Measurements from ENCODE around the gene TDP1. TPM values are rescaled to one million over a fixed set of nuclear protein-coding genes. Genes with fewer than 3 reads are reported as not detected.
A peak's percentile ranks its signal among the peaks of the same experiment; 100 is the strongest.

The TDP1 gene
- total RNA-seq, 2 experiments from 2014 or later: 78.0 to 82.1 TPM

DNA sequence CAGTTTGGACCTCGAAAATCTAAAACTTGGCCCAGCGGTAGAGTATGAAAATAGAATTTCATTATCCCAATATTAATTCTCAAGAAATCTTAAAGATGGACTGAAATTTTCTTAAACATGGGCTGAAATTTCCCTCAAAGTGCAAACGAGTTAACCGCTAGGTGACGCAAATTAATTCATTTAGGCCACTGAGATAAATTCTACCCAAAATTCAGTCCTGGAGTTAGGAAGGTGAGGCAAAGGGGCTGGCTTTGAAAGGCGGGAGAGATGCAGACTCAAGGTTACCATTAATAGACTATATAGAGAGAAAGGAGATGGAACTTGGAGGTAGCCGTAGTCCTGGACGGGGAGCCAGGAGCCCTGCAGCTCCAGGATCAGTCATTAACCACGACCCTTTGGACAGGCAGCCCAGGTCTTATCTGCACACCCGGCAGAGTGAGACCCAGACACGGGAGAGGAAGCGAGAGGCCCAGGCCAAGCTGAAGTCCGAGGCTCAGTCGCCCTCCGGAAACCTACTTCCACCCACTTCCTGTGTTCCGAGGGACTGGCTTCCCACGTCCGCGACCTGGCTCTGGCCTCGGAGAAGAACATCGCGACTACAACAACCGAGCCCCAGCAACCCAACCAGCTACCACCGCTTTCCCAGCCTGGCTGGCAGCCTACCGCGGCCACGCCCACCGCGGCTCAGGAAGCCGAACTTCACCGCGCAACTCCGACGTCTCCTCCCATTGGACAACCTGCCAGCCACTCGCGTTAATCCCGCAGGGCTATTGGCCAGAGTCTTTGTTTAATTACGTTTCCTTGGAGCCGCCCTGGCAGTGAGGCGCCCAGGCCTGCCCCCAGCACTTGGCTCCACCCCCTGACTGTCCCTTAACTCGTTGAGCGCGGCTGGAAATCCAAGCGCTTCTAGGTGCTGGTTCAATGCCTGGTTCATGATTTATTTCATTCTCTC is 1.4 kb upstream of the TDP1 start, which contains the start of gene EFCAB11:
Gene EFCAB11 (minus strand): TSS at position 661 of the 952 bp plus-strand sequence. CDS start 70 bp downstream, at position 591.
- H3K4me3 Mint-ChIP-seq: peak within 1 kb of the TSS; percentile 95
- H3K36me3 Mint-ChIP-seq (ENCODE audit: low read depth): peaks cover 42% of the 10 kb centered on the region
- peak; percentile 97 for DNase-seq
- no peaks in the 10 kb centered on the region for H3K27me3 Mint-ChIP-seq
- H3K4me1 Mint-ChIP-seq: peaks cover 42% of the 10 kb centered on the region
- no peaks in the 10 kb centered on the region for H3K9me3 Mint-ChIP-seq
- ChIA-PET POLR2A (interaction anchor here (0.8 to 4.7 kb wide), 14 partner anchors 10 to 444 kb away, joined by 3 to 33 read pairs (median 8); partner anchors contain the start of gene PSMC1), CTCF (interaction anchor here (1.2 to 14.1 kb wide), 4 partner anchors 15 to 927 kb away, joined by 3 to 125 read pairs (median 9); partner anchors contain the start of gene PSMC1)
- peak within 1 kb of the TSS; percentile 100 for H3K27ac Mint-ChIP-seq

DNA sequence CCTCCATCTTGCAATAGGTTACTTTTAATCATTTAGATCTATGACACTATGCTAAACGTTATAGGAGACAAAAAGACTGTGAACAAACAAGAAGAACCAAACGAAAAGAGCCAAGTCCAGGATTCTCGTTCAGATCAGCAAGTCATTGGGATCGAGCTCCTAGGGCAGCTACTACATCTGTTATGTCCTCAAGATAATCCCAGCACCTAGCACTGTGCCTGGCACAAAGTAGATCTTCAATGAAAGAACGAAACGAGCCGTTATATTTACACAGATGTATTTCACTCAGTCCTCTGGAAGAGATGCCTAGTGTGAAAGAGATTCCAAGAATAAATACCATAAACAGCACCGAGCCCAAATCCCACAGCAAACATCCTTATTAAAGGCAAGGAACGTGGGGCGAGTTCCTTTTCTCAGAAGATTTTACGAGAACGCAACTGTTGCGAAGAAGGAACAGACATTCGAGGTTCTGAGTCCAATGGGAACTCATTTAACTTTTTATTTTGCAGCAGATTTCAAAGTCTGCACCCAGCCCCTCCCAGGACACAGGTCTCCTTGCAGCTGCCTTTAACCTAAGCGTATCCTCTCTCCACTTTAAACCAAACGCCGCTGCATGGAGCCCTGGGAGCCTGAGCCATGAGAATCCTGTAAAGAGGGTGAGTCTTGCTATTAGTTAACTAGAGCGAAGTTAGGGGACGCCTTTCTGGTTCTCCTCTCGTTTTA is 544 bp upstream of the TDP1 start:
- Mint-ChIP-seq H3K27ac (peak overlapping the region; percentile 100), H3K36me3 (ENCODE audit: low read depth) (peaks cover 38% of the 10 kb centered on the region), H3K9me3 (no peaks in the 10 kb centered on the region), H3K4me3 (peak overlapping the region; percentile 95), H3K27me3 (no peaks in the 10 kb centered on the region), H3K4me1 (peaks cover 50% of the 10 kb centered on the region)
- CTCF ChIA-PET: interaction anchor here (1.3 to 14.1 kb wide), 4 partner anchors 16 to 302 kb away, joined by 3 to 125 read pairs (median 14); partner anchors contain the start of gene PSMC1
- POLR2A ChIA-PET: interaction anchor here (0.8 to 4.7 kb wide), 18 partner anchors 8 to 445 kb away, joined by 3 to 33 read pairs (median 7); partner anchors contain the start of genes CALM1 and PSMC1
- DNase-seq: peak; percentile 21

DNA sequence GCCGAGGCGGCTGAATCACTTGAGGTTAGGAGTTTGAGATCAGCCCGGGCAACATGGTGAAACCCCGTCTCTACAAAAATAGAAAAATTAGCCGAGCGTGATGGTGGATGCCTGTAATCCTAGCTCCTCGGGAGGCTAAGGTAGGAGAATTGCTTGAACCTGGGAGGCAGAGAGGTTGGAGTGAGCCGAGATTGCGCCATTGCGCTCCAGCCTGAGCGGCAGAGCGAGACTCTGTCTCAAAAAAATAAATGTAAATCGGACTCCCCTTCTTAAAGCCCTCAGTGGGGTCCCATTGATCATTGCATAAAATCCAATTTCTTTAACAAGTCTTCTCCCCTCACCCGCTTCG is 908 bp downstream of the TDP1 start:
- POLR2A ChIA-PET: interaction anchor here (0.6 to 4.7 kb wide), 19 partner anchors 9 to 1158 kb away, joined by 3 to 33 read pairs (median 4); no protein-coding TSS in a partner anchor
- no peak for DNase-seq
- Mint-ChIP-seq H3K27me3 (no peaks in the 10 kb centered on the region), H3K36me3 (ENCODE audit: low read depth) (peaks cover 44% of the 10 kb centered on the region), H3K4me1 (peaks cover 65% of the 10 kb centered on the region), H3K9me3 (no peaks in the 10 kb centered on the region), H3K27ac (peak overlapping the region; percentile 100), H3K4me3 (peak overlapping the region; percentile 95)
- CTCF ChIA-PET: interaction anchor here (1.4 to 14.1 kb wide), 4 partner anchors 16 to 279 kb away, joined by 3 to 125 read pairs (median 8); no protein-coding TSS in a partner anchor

DNA sequence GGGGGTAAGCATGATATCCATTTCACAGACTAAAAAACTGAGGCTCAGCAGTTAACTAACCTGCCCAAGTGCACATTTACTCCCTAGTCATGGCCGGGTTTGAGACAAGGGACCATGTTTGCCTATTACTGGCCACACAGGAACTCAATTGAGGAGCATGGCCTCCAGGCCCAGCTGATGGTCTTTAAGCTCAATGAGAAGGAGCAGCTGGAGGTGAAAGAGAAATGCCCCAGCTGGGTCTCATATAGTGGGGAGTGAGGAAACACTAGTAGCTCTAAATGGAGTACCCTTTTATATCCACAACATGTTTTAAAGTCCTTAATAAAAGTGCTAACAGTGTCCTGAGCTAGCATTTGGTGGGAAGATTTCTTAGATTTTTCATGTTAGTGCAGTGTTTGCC is 1.6 kb downstream of the TDP1 start:
- Mint-ChIP-seq H3K4me1 (peaks cover 68% of the 10 kb centered on the region), H3K4me3 (peak overlapping the region; percentile 95), H3K27me3 (no peaks in the 10 kb centered on the region), H3K36me3 (ENCODE audit: low read depth) (peaks cover 47% of the 10 kb centered on the region), H3K9me3 (no peaks in the 10 kb centered on the region), H3K27ac (peak overlapping the region; percentile 100)
- ChIA-PET POLR2A (interaction anchor here (0.9 to 4.7 kb wide), 4 partner anchors 8 to 527 kb away, joined by 4 to 33 read pairs (median 20); no protein-coding TSS in a partner anchor), CTCF (interaction anchor here (1.4 to 14.1 kb wide), 4 partner anchors 16 to 278 kb away, joined by 3 to 125 read pairs (median 8); no protein-coding TSS in a partner anchor)
- DNase-seq: no peak

DNA sequence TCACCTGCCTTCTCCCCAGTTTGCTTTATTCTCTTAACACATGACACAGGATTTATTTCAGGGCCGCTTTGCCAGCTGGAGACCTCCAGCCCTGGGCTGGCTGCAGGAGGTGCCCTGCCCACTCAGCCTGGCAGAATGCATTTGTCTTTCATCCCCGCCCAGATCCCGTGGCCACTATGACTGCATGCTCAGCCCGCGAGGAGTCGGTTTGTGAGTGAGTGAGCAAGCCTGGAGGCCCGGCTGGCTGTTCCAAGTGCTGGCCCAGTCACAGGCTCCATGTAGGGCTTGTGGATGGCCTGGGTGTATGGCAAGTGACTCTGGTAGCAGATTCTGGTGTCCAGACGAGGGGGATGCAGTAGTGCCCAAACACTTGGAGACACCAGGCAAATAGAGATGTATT is 2.1 kb downstream of the TDP1 start:
- CTCF ChIA-PET: interaction anchor here (1.4 to 14.1 kb wide), 4 partner anchors 16 to 277 kb away, joined by 3 to 125 read pairs (median 8); no protein-coding TSS in a partner anchor

DNA sequence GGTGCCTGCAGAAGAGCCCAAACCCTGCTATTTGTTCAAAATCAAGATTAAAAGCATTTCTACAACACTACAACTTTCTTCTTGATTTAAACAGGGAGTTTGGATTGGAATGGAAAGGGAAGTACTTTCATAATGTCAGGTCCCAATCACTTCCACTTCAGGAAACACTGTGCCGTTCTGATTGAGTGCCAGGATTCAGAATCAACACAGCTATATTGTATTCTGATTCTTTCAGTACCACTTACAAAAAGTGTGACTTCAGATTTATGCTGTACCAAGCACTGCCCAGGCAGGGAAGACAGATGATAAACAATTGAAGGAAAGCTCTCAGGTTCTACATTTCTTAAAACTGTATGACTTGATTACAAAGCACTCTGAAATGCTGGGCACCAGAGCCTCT is 3.2 kb downstream of the TDP1 start:
- H3K36me3 Mint-ChIP-seq (ENCODE audit: low read depth): peaks cover 61% of the 10 kb centered on the region
- H3K27me3 Mint-ChIP-seq: no peaks in the 10 kb centered on the region
- no peaks in the 10 kb centered on the region for H3K9me3 Mint-ChIP-seq
- no peak overlapping the region for H3K4me3 Mint-ChIP-seq
- CTCF ChIA-PET: interaction anchor here (14.1 kb wide), 1 partner anchor 15 kb away, joined by 125 read pairs; no protein-coding TSS in a partner anchor
- POLR2A ChIA-PET: interaction anchor here (0.8 to 3.1 kb wide), 2 partner anchors 14 to 297 kb away, joined by 3 to 17 read pairs; partner anchors contain the start of gene PSMC1
- no peak for DNase-seq
- H3K4me1 Mint-ChIP-seq: peaks cover 61% of the 10 kb centered on the region
- H3K27ac Mint-ChIP-seq: peak overlapping the region; percentile 85

More for the DNA sequence above, 2.1 kb downstream of the TDP1 start:
- Mint-ChIP-seq H3K9me3 (no peaks in the 10 kb centered on the region), H3K4me1 (peaks cover 68% of the 10 kb centered on the region), H3K27me3 (no peaks in the 10 kb centered on the region), H3K4me3 (no peak overlapping the region), H3K36me3 (ENCODE audit: low read depth) (peaks cover 50% of the 10 kb centered on the region), H3K27ac (peak overlapping the region; percentile 100)
- DNase-seq: no peak
- POLR2A ChIA-PET: interaction anchor here (4.5 to 4.7 kb wide), 2 partner anchors 7 to 14 kb away, joined by 23 to 33 read pairs; no protein-coding TSS in a partner anchor

DNA sequence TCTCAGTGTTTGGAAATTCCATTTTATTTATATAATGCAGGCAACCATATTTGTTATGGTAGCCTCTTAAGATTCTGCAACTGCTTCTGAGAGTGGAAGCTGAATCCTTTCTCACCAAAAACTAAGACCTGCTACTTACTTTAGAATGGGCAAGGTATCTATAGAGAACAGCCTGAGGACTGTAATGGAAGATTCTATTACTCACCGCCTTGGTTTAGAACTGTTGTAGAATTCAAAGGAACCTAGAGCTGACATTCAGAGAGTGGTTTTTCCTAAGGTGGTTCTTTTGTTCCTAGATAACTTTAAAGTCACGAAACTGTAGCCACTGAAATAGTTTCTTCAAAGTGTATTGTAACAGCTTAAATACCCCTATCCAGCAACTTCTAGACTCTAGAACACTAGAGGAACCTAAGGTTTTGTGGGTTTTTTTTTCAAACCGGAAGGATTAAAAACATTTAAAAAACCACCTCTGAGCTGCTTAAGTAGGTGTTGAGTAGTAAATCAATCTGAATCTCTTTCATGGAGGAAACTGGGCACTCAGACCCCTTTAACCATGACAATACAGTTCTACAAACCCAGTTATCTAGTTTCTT is 4.2 kb downstream of the TDP1 start:
- H3K27me3 Mint-ChIP-seq: no peaks in the 10 kb centered on the region
- peaks cover 58% of the 10 kb centered on the region for H3K4me1 Mint-ChIP-seq
- ChIA-PET POLR2A (interaction anchor here (0.8 to 3.1 kb wide), 4 partner anchors 13 to 798 kb away, joined by 3 to 17 read pairs (median 4); partner anchors contain the start of gene PSMC1), CTCF (interaction anchor here (0.9 to 14.1 kb wide), 3 partner anchors 14 to 21 kb away, joined by 3 to 125 read pairs (median 6); no protein-coding TSS in a partner anchor)
- DNase-seq: no peak
- H3K36me3 Mint-ChIP-seq (ENCODE audit: low read depth): peaks cover 70% of the 10 kb centered on the region
- H3K27ac Mint-ChIP-seq: peak overlapping the region; percentile 85
- H3K9me3 Mint-ChIP-seq: no peaks in the 10 kb centered on the region
- no peak overlapping the region for H3K4me3 Mint-ChIP-seq

DNA sequence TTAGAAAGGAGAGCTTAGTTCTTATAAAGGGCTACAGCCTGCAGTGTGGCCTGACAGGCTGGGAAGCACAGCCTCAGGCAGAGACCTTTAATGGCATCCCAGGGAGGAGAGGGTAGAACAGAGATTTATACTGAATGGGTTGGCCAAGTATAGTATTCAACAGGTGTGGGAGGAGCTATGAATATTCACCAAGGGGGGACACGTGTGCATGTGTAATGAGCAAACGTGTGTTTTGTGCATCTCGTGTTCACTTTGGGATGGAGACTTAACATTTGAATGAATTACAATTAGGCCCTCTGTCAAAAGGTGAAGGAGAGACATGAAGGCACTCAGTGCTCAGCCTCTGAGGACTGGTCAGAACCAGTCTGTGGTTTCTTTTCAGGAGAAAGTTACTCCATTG is 5.2 kb downstream of the TDP1 start:
- no peaks in the 10 kb centered on the region for H3K9me3 Mint-ChIP-seq
- H3K4me3 Mint-ChIP-seq: no peak overlapping the region
- peak overlapping the region; percentile 85 for H3K27ac Mint-ChIP-seq
- DNase-seq: no peak
- peaks cover 62% of the 10 kb centered on the region for H3K4me1 Mint-ChIP-seq
- ChIA-PET CTCF (interaction anchor here (14.1 kb wide), 1 partner anchor 13 kb away, joined by 125 read pairs; no protein-coding TSS in a partner anchor), POLR2A (interaction anchor here (3.1 kb wide), 1 partner anchor 12 kb away, joined by 17 read pairs; no protein-coding TSS in a partner anchor)
- H3K36me3 Mint-ChIP-seq (ENCODE audit: low read depth): peaks cover 77% of the 10 kb centered on the region
- no peaks in the 10 kb centered on the region for H3K27me3 Mint-ChIP-seq

DNA sequence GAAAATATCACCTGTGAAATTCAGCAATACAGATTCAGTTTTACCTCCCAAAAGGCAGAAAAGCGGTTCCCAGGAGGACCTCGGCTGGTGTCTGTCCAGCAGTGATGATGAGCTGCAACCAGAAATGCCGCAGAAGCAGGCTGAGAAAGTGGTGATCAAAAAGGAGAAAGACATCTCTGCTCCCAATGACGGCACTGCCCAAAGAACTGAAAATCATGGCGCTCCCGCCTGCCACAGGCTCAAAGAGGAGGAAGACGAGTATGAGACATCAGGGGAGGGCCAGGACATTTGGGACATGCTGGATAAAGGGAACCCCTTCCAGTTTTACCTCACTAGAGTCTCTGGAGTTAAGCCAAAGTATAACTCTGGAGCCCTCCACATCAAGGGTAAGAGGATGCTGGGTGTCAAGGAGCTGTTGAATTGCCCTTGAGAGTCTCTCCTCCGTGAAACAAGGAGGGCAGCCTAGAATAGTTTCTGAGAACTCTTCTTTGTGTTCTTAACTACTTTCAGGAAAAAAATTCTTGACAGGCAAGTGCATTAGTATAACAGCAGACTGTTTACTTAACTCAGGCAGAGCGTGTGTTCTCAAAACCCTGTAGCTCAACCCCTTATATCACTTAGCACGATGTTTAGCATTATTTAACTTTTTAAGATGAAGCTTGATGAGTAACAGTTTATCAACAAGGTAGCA is 7.7 kb downstream of the TDP1 start:
- POLR2A ChIA-PET: interaction anchor here (0.6 to 3.6 kb wide), 2 partner anchors 8 to 171 kb away, joined by 3 to 23 read pairs; partner anchors contain the start of genes EFCAB11 and TDP1
- no peak for DNase-seq
- Mint-ChIP-seq H3K4me3 (no peak overlapping the region), H3K27me3 (no peaks in the 10 kb centered on the region), H3K27ac (no peak overlapping the region), H3K4me1 (peaks cover 41% of the 10 kb centered on the region), H3K9me3 (no peaks in the 10 kb centered on the region), H3K36me3 (ENCODE audit: low read depth) (peaks cover 73% of the 10 kb centered on the region)
- CTCF ChIA-PET: interaction anchor here (1.5 to 14.1 kb wide), 2 partner anchors 11 to 24 kb away, joined by 4 to 125 read pairs; no protein-coding TSS in a partner anchor

DNA sequence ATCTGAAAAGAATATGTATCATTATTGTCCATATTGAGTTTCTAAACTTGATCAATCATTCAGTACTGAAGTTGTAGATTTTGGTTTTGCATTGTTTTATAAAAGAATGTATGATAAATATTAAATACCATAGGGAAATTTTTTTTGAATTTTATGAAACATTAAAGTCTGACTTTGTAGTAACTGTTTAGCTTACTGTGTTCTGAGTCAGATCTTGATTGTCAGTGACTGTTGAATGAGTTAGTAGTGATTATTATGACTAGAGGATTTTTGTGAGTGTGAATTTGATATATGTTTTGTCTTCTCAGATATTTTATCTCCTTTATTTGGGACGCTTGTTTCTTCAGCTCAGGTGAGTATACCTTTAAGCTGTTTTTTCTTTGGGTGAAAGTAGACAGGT is 10.1 kb downstream of the TDP1 start:
- peaks cover 68% of the 10 kb centered on the region for H3K36me3 Mint-ChIP-seq (ENCODE audit: low read depth)
- CTCF ChIA-PET: interaction anchor here (1.6 to 14.1 kb wide), 2 partner anchors 8 to 26 kb away, joined by 5 to 125 read pairs; no protein-coding TSS in a partner anchor
- H3K4me1 Mint-ChIP-seq: peaks cover 20% of the 10 kb centered on the region
- no peak overlapping the region for H3K4me3 Mint-ChIP-seq
- no peak for DNase-seq
- no peaks in the 10 kb centered on the region for H3K27me3 Mint-ChIP-seq
- H3K27ac Mint-ChIP-seq: no peak overlapping the region
- H3K9me3 Mint-ChIP-seq: no peaks in the 10 kb centered on the region
- POLR2A ChIA-PET: interaction anchor here (3.6 kb wide), 1 partner anchor 10 kb away, joined by 23 read pairs; the partner anchor contains the start of genes EFCAB11 and TDP1

All from activated CD4-positive, alpha-beta memory T cell treated with anti-CD3 and anti-CD28 coated beads, Interleukin-2, amount 10 ng/mL, durations not matched to agents 7 days and 5 days (primary cell).